Measurements from ENCODE around the gene ETV1.

Gene ETV1

DNA sequence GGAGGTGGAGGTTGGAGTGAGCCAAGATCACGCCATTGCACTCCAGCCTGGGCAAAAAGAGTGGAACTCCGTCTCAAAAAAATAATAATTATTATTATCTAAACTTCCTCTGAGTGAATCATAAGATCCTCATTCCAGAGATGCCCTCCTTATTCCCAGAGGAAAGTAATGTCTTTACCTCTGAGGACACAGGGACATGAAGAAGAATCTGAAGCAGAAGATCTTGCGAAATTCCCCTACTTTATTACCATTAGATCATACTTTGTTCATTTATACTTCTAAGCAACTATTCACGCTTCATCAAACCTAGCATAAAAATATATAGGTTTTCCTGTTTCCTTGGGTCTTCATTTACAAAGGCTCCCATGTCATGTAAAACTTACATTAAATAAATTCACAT, 143.1 kb downstream of the ETV1 start:
- Histone ChIP-seq H3K4me3 (no peak overlapping the region), H3K4me1 (peaks cover 0 to 19% (median 0%) of the 10 kb centered on the region in 4 donors), H3K27me3 (no peaks in the 10 kb centered on the region), H3K36me3 (no peaks in the 10 kb centered on the region), H3K9me3 (no peaks in the 10 kb centered on the region), H3K27ac (no peak overlapping the region)
- TF ChIP-seq, protein P1, sequence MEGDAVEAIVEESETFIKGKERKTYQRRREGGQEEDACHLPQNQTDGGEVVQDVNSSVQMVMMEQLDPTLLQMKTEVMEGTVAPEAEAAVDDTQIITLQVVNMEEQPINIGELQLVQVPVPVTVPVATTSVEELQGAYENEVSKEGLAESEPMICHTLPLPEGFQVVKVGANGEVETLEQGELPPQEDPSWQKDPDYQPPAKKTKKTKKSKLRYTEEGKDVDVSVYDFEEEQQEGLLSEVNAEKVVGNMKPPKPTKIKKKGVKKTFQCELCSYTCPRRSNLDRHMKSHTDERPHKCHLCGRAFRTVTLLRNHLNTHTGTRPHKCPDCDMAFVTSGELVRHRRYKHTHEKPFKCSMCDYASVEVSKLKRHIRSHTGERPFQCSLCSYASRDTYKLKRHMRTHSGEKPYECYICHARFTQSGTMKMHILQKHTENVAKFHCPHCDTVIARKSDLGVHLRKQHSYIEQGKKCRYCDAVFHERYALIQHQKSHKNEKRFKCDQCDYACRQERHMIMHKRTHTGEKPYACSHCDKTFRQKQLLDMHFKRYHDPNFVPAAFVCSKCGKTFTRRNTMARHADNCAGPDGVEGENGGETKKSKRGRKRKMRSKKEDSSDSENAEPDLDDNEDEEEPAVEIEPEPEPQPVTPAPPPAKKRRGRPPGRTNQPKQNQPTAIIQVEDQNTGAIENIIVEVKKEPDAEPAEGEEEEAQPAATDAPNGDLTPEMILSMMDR (IDR thresholded peaks at IDR 0.05): no peak
- intact Hi-C loops (cut with DNase I; ENCODE audit: low total_unique reads): no loop called here
- no peak for DNase-seq

DNA sequence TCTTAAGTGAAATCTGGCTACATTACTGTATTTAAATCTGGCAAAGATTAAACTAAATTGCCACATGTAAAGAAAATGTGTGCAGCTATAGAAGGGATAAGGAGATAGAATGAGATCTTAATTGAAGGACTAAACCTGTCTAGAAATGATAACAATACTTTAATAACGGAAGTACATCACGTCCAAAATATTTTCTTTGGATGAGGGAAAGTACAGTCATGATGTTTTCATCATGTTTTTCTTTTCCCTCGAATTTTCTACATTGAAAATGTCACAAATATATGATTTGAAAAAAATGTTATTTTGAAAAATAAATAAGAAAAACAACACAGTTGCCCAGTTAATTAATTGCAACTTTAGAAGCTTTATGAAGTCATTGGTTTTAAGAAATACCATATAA, 143.9 kb downstream of the ETV1 start:
- no peak overlapping the region for H3K27ac ChIP-seq
- intact Hi-C loops (cut with DNase I; ENCODE audit: low total_unique reads): no loop called here
- no peaks in the 10 kb centered on the region for H3K9me3 ChIP-seq
- peaks cover 0 to 19% (median 0%) of the 10 kb centered on the region in 4 donors for H3K4me1 ChIP-seq
- no peaks in the 10 kb centered on the region for H3K36me3 ChIP-seq
- H3K4me3 ChIP-seq: no peak overlapping the region
- no peak for DNase-seq
- TF ChIP-seq, protein P1 (IDR thresholded peaks at IDR 0.05): no peak
- no peaks in the 10 kb centered on the region for H3K27me3 ChIP-seq

DNA sequence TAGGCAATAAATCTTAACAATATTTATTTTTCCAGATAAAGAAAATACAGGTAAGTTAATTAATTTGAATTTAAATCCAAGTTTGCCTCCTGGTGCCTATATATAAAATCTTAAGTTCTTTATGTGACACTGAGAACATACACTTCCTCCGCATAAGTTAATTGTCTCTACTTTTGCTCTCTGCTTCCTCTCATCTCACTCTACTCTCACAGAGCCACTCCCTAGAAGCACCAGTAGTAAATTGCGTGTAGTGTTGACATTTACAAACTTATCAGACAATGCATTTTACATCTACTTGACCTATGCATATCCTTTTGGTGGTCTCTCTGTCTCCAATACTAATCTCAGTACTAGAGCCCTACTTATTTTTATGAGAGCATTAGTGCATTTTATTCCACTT, 144.5 kb downstream of the ETV1 start:
- no peaks in the 10 kb centered on the region for H3K36me3 ChIP-seq
- no peak overlapping the region for H3K27ac ChIP-seq
- peaks cover 0 to 15% (median 0%) of the 10 kb centered on the region in 4 donors for H3K4me1 ChIP-seq
- TF ChIP-seq, protein P1 (IDR thresholded peaks at IDR 0.05): no peak
- H3K27me3 ChIP-seq: no peaks in the 10 kb centered on the region
- no peak for DNase-seq
- intact Hi-C loops (cut with DNase I; ENCODE audit: low total_unique reads): no loop called here
- no peaks in the 10 kb centered on the region for H3K9me3 ChIP-seq
- H3K4me3 ChIP-seq: no peak overlapping the region

DNA sequence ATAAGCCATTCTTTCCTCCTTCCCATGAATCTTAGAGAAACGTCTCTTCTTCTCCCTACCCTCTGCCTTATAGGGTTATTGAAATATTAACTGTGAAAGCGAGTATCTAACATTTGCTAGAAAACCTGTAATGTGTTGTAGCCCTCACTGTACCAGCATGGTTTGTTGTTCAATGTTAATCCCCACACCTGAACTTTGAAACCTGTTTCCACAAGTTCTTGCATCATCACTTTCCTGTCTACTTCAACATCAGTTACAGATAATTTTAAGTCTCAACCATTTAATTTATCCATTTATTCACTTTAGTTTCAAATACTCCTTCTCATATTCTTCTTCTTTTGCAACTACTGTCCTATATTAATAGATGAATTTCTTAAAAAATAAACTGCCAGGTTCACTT, 148.2 kb downstream of the ETV1 start:
- TF ChIP-seq, protein P1 (IDR thresholded peaks at IDR 0.05): no peak
- Histone ChIP-seq H3K9me3 (no peaks in the 10 kb centered on the region), H3K4me1 (no peaks in the 10 kb centered on the region), H3K27ac (no peak overlapping the region), H3K4me3 (no peak overlapping the region), H3K36me3 (no peaks in the 10 kb centered on the region), H3K27me3 (no peaks in the 10 kb centered on the region)
- intact Hi-C loops (cut with DNase I; ENCODE audit: low total_unique reads): no loop called here
- no peak for DNase-seq
